Esophagus squamous epithelium (tissue), 5 donors: Measurements from ENCODE around the gene THRA. TPM values are rescaled to one million over a fixed set of nuclear protein-coding genes. Genes with fewer than 3 reads are reported as not detected.

ENCODE experiments used
- DNase-seq: peaks from one replicate; lab custom pipeline; 2025; lab: John Stamatoyannopoulos, UW
- H3K27ac ChIP-seq, 4 donors: fragments of 200-600 bp; sonication (generic); one replicate each; pipeline ENCODE4 v1.5.1; 2016 to 2019; ENCODE audit warnings: mild to moderate bottlenecking in 1 of 4
- H3K27me3 ChIP-seq, 4 donors: fragments of 200-600 bp; sonication (generic); 1 replicate in 3 of 4; 2 replicates in 1 of 4; pipeline versions ENCODE4 v1.5.1 to v1.6.0; 2017 to 2021; ENCODE audit warnings: antibody characterized with exemption in 1 of 4
- H3K36me3 ChIP-seq, 3 donors: fragments of 200-600 bp; sonication (generic); one replicate each; pipeline ENCODE4 v1.5.1; 2016 to 2019
- H3K4me1 ChIP-seq, 3 donors: fragments of 200-600 bp; sonication (generic); one replicate each; pipeline ENCODE4 v1.5.1; 2017 to 2019
- H3K4me3 ChIP-seq, 4 donors: fragments of 200-600 bp; sonication (generic); 1 replicate in 3 of 4; 2 replicates in 1 of 4; pipeline ENCODE4 v1.5.1; 2016 to 2019; ENCODE audit warnings: mild to moderate bottlenecking in 2 of 4, moderate library complexity in 1 of 4
- H3K9me3 ChIP-seq, 3 donors: fragments of 200-600 bp; sonication (generic); one replicate each; pipeline ENCODE4 v1.5.1; 2016 to 2019
- POLR2A ChIP-seq, 4 donors: fragments of 450-650 bp; IDR thresholded peaks; one replicate each; pipeline ENCODE4 v1.6.1; 2017; ENCODE audit warnings: antibody characterized with exemption in 4 of 4, mild to moderate bottlenecking in 4 of 4, moderate library complexity in 3 of 4
- WGBS, 2 donors: methylation state at CpG; one replicate each; pipeline ENCODE4 v1.1.5; 2018; 5-methylcytosine and 5-hydroxymethylcytosine counted together
- intact Hi-C: fragments of 100-400 bp; cut with DNase I; formaldehyde crosslinking; loops from one replicate; pipeline ENCODE4 v1.15.0; 2022
- total RNA-seq, 4 donors: library from RNA; depleted of rRNA; stranded (reverse); fragments of >200 nt; gene quantifications; one replicate each; pipeline ENCODE4 v1.1.0, GENCODE V29; 2016
- TF ChIP-seq, protein P1 (sequence below), 6 experiments: fragments of 450-650 bp in 4 of 6; fragments of 200-600 bp in 2 of 6; sonication (generic) in 2 of 6; IDR thresholded peaks; one replicate each; pipeline ENCODE4 v1.5.1; 2016 to 2019; ENCODE audit warnings: antibody characterized with exemption in 6 of 6, mild to moderate bottlenecking in 4 of 6, moderate library complexity in 4 of 6
- donor health status: DM: yes; HTN: yes; CAD: no.

Gene THRA
- total RNA-seq, 4 donors from 2014 or later, result 4.2 to 27.1 (median 13.4) TPM

DNA sequence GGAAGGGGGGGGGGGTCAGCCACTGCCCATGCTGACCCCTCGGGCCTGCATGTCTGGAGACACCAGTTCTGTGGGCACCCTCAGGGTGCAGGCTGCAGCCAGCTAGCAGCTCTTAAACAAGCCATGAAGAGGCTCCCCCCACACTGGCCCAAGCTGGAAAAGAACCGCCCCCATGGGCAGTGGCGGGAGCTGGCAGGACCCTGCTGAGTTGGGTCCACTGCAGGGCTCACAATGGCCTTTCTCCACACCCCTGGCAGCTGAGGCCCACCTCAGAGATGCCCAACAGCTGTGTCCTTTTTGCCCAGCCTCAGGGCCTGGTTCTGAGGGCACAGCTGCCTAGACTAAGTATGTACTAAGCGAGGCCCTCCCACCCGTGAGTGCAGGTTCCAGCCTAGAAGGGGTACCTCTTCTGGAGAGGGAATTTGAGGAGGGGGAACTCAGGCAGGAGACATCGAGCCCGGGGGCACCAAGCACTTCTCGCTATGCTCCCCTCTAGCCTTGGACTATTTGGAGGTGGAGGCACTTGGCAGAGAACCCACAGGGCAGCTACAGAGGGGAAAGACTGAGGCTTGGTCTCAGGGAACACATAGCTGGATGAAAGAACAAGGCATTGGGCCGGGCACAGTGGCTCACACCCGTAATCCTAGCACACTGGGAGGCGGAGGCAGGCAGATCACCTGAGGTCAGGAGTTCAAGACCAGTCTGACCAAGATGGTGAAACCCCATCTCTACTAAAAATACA lies 3.2 kb downstream of the THRA start:
- no peaks in the 10 kb centered on the region for H3K27me3 ChIP-seq
- no peak for TF ChIP-seq POLR2A (IDR thresholded peaks at IDR 0.05)
- TF ChIP-seq, protein P1, sequence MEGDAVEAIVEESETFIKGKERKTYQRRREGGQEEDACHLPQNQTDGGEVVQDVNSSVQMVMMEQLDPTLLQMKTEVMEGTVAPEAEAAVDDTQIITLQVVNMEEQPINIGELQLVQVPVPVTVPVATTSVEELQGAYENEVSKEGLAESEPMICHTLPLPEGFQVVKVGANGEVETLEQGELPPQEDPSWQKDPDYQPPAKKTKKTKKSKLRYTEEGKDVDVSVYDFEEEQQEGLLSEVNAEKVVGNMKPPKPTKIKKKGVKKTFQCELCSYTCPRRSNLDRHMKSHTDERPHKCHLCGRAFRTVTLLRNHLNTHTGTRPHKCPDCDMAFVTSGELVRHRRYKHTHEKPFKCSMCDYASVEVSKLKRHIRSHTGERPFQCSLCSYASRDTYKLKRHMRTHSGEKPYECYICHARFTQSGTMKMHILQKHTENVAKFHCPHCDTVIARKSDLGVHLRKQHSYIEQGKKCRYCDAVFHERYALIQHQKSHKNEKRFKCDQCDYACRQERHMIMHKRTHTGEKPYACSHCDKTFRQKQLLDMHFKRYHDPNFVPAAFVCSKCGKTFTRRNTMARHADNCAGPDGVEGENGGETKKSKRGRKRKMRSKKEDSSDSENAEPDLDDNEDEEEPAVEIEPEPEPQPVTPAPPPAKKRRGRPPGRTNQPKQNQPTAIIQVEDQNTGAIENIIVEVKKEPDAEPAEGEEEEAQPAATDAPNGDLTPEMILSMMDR (IDR thresholded peaks at IDR 0.05), result no peak
- intact Hi-C loops, result loop anchor here (10.0 kb wide), 1 partner anchor 49 kb away; no protein-coding TSS in a partner anchor
- H3K27ac ChIP-seq, result peak overlapping the region; percentile 51 to 98 (median 94)
- DNase-seq, result no peak
- peaks cover 53 to 93% (median 68%) of the 10 kb centered on the region in 3 donors for H3K4me1 ChIP-seq
- peak overlapping the region in 3 of 4 donors; percentile 88 to 100 (median 100) for H3K4me3 ChIP-seq
- 57% methylated on average over 3 to 5 of the region's 11 CpGs for WGBS, 2 donors
- no peaks in the 10 kb centered on the region for H3K36me3 ChIP-seq
- no peaks in the 10 kb centered on the region for H3K9me3 ChIP-seq

- TF ChIP-seq, protein P1 (IDR thresholded peaks at IDR 0.05), result no peak
- no peak for TF ChIP-seq POLR2A (IDR thresholded peaks at IDR 0.05)
- Histone ChIP-seq H3K4me3 (no peak overlapping the region), H3K4me1 (peaks cover 71 to 95% (median 80%) of the 10 kb centered on the region in 3 donors), H3K36me3 (no peaks in the 10 kb centered on the region), H3K9me3 (no peaks in the 10 kb centered on the region), H3K27ac (peak overlapping the region; percentile 80 to 93 (median 90)), H3K27me3 (no peaks in the 10 kb centered on the region)
- 88 to 100% methylated on average over 4 to 5 of the region's 7 CpGs for WGBS, 2 donors
- intact Hi-C loops, result loop anchor here (10.0 kb wide), 1 partner anchor 47 kb away; no protein-coding TSS in a partner anchor
- no peak for DNase-seq
These were observed 4.9 kb downstream of the THRA start for GRCh38 chr17:40067710-40068109.

DNA sequence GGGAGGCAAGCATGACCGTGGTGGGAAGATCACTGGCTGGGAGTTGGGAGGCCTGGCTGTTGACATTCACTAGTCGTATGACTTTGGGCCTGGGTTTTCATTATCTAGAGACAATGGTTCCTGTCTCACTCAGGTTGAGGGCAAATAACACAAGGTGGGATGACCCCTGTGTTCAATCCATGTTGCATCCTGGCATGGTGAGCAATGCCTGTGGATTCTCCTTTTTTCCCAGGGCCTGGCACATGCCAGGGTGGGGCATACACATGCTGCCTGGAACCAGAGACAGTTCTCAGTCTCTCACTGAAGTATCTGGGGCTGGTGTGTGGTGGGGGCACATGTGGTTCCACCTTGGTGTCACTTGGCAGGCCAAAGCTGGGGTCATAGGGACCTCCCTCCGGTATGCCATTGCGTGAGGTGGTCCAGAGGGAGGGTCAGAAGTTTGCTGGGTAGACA lies 5.4 kb downstream of the THRA start:
- peak overlapping the region; percentile 80 to 93 (median 90) for H3K27ac ChIP-seq
- peaks cover 75 to 99% (median 85%) of the 10 kb centered on the region in 3 donors for H3K4me1 ChIP-seq
- TF ChIP-seq, protein P1 (IDR thresholded peaks at IDR 0.05), result no peak
- TF ChIP-seq POLR2A (IDR thresholded peaks at IDR 0.05), result peak in 1 of 4 donors; percentile 0
- 29 to 51% methylated on average over 2 to 4 of the region's 4 CpGs for WGBS, 2 donors
- H3K4me3 ChIP-seq, result peak overlapping the region in 3 of 4 donors; percentile 31 to 46 (median 34)
- no peaks in the 10 kb centered on the region for H3K9me3 ChIP-seq
- intact Hi-C loops, result loop anchor here (10.0 kb wide), 1 partner anchor 47 kb away; no protein-coding TSS in a partner anchor
- H3K36me3 ChIP-seq, result no peaks in the 10 kb centered on the region
- no peak for DNase-seq
- H3K27me3 ChIP-seq, result no peaks in the 10 kb centered on the region

DNA sequence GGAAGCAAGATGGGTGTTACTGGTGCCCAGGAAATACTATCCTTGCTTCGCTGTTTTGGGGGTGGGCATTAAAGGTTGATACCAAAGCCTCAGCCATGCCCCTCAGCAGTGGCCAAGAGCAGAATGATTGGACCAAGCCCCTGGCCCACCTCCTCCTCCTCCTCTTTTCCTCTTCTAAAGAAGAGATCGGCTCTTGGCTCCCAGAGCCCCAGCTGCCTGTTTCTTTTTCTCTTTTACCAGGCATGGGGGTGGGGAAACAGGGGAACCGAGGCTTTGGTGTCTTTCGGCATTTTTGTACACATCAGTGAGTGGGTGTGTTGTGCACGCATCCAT lies 5.8 kb downstream of the THRA start:
- H3K4me1 ChIP-seq, result peaks cover 78 to 100% (median 89%) of the 10 kb centered on the region in 3 donors
- no peak for DNase-seq
- TF ChIP-seq, protein P1 (IDR thresholded peaks at IDR 0.05), result no peak
- TF ChIP-seq POLR2A (IDR thresholded peaks at IDR 0.05), result no peak
- H3K27ac ChIP-seq, result peak overlapping the region; percentile 80 to 93 (median 90)
- H3K4me3 ChIP-seq, result peak overlapping the region in 3 of 4 donors; percentile 31 to 46 (median 34)
- no peaks in the 10 kb centered on the region for H3K36me3 ChIP-seq
- H3K9me3 ChIP-seq, result no peaks in the 10 kb centered on the region
- no peaks in the 10 kb centered on the region for H3K27me3 ChIP-seq
- WGBS, 2 donors, result 0 to 15% methylated on average over 4 to 5 of the region's 5 CpGs
- intact Hi-C loops, result loop anchor here (10.0 kb wide), 1 partner anchor 46 kb away; no protein-coding TSS in a partner anchor
